ENCODE measurements around the gene NOP16. TPM values are rescaled to one million over a fixed set of nuclear protein-coding genes. Genes with fewer than 3 reads are reported as not detected.

Gene NOP16
- total RNA-seq, 6 donors from 2014 or later: 3.1 to 25.4 (median 12.1) TPM

DNA sequence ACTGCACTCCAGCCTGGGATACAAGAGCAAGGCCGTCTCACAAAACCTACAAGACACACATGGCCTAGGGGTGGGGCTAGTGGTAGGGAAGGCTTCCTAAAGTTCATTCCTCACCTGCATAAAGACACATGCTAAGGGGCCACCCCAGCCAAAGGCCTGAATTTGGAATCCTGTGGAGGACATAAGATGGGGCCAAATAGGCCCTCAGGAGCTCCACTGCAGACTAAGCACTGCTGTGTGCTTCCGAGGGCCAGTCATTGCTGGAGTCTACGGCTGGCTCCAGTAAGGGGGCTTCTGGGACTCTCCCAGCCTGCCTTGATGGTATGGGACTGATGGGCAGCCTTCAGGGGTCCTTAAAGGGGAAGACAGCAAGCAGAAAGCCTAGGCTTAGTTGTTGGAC is 5.7 kb downstream of the NOP16 start:
- Histone ChIP-seq H3K36me3 (peaks cover 14 to 51% (median 38%) of the 10 kb centered on the region in 4 donors), H3K27me3 (no peaks in the 10 kb centered on the region), H3K27ac (no peak overlapping the region), H3K9me3 (no peaks in the 10 kb centered on the region), H3K4me3 (no peak overlapping the region), H3K4me1 (peaks cover 8 to 20% (median 10%) of the 10 kb centered on the region in 4 donors)
- TF ChIP-seq CTCF (IDR thresholded peaks at IDR 0.05) (no peak), POLR2AphosphoS5 (IDR thresholded peaks at IDR 0.05) (no peak), POLR2A (IDR thresholded peaks at IDR 0.05) (no peak), EP300 (IDR thresholded peaks at IDR 0.05) (no peak)
- WGBS, 2 donors: 70 to 93% methylated on average over 1 to 3 of the region's 3 CpGs
- no peak for ATAC-seq (ENCODE audit: low FRiP score in 2 of 2)
- DNase-seq: no peak

DNA sequence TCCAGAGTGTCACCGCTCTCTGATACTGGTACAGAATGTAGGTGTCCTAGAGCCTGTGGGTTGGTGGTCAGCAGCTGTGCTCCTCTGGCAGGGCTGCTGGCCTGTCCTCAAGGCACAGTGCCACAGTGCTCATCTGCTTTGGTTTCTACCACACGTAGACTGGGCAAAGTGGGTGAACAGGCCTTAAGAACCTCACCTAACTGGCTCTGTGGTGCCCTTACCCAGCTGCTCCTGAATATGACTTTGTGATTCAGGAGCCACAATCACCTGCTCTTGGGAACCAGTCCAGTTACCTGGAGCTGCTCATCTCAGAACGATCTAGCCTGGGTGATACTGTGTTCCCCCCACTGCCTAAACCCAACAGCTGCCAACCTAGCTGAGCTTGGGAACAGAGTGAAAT is 6.4 kb downstream of the NOP16 start:
- H3K27me3 ChIP-seq: no peaks in the 10 kb centered on the region
- no peak overlapping the region for H3K27ac ChIP-seq
- H3K4me3 ChIP-seq: no peak overlapping the region
- 89 to 100% methylated on average over 1 to 3 of the region's 3 CpGs for WGBS, 2 donors
- DNase-seq: no peak
- H3K9me3 ChIP-seq: no peaks in the 10 kb centered on the region
- TF ChIP-seq POLR2A (IDR thresholded peaks at IDR 0.05) (no peak), CTCF (IDR thresholded peaks at IDR 0.05) (no peak), POLR2AphosphoS5 (IDR thresholded peaks at IDR 0.05) (no peak), EP300 (IDR thresholded peaks at IDR 0.05) (no peak)
- no peak for ATAC-seq (ENCODE audit: low FRiP score in 2 of 2)
- peaks cover under 1 to 12% (median 3%) of the 10 kb centered on the region in 4 donors for H3K4me1 ChIP-seq
- peaks cover 14 to 51% (median 38%) of the 10 kb centered on the region in 4 donors for H3K36me3 ChIP-seq

- DNase-seq (no peak), ATAC-seq (ENCODE audit: low FRiP score in 2 of 2) (no peak)
- H3K36me3 ChIP-seq: peaks cover 14 to 51% (median 38%) of the 10 kb centered on the region in 4 donors
- H3K4me3 ChIP-seq: no peak overlapping the region
- no peak overlapping the region for H3K27ac ChIP-seq
- peaks cover 0 to 7% (median 0%) of the 10 kb centered on the region in 4 donors for H3K4me1 ChIP-seq
- no peaks in the 10 kb centered on the region for H3K9me3 ChIP-seq
- 78 to 80% methylated on average over 3 of the region's 3 CpGs for WGBS, 2 donors
- H3K27me3 ChIP-seq: no peaks in the 10 kb centered on the region
- no peak for TF ChIP-seq POLR2A (IDR thresholded peaks at IDR 0.05)
- no peak for TF ChIP-seq EP300 (IDR thresholded peaks at IDR 0.05)
- no peak for TF ChIP-seq CTCF (IDR thresholded peaks at IDR 0.05)
- no peak for TF ChIP-seq POLR2AphosphoS5 (IDR thresholded peaks at IDR 0.05)
Measured at GRCh38 chr5:176381423-176381822, 7.0 kb downstream of the NOP16 start.

DNA sequence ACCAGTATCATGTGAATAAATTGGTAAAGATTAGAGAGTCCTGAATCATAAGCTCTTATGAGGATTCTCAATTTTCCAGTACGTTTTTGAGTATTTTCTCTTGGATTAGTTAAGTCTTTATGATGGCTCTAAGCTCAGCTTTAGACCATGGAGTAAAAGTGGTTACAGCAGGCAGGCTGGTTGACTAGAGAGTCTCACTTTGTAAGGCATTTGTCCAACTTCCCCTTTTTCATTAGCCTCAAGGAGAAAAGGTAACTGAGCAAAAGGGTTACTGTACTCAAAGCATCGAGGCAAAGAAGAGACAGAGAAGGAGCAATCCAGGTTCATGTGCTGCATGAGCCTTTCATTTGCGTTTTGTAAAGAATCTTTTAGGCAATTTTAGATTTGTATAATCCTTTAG is 8.5 kb downstream of the NOP16 start:
- Histone ChIP-seq H3K27me3 (no peaks in the 10 kb centered on the region), H3K4me1 (no peaks in the 10 kb centered on the region), H3K4me3 (no peak overlapping the region), H3K36me3 (peaks cover 13 to 41% (median 32%) of the 10 kb centered on the region in 4 donors), H3K27ac (no peak overlapping the region), H3K9me3 (no peaks in the 10 kb centered on the region)
- TF ChIP-seq POLR2A (IDR thresholded peaks at IDR 0.05) (no peak), CTCF (IDR thresholded peaks at IDR 0.05) (no peak), EP300 (IDR thresholded peaks at IDR 0.05) (no peak), POLR2AphosphoS5 (IDR thresholded peaks at IDR 0.05) (no peak)
- ATAC-seq (ENCODE audit: low FRiP score in 2 of 2): no peak
- 72 to 76% methylated on average over 3 of the region's 3 CpGs for WGBS, 2 donors
- DNase-seq: no peak

- ATAC-seq (ENCODE audit: low FRiP score in 2 of 2) (peak in 1 of 2 donors; percentile 64), DNase-seq (no peak)
- Histone ChIP-seq H3K4me3 (no peak overlapping the region), H3K9me3 (no peaks in the 10 kb centered on the region), H3K36me3 (peaks cover 0 to 20% (median 3%) of the 10 kb centered on the region in 4 donors), H3K27ac (no peak overlapping the region), H3K4me1 (peaks cover 0 to 2% (median 0%) of the 10 kb centered on the region in 4 donors), H3K27me3 (no peaks in the 10 kb centered on the region)
- TF ChIP-seq POLR2AphosphoS5 (IDR thresholded peaks at IDR 0.05): no peak
- no peak for TF ChIP-seq EP300 (IDR thresholded peaks at IDR 0.05)
- no peak for TF ChIP-seq POLR2A (IDR thresholded peaks at IDR 0.05)
- no peak for TF ChIP-seq CTCF (IDR thresholded peaks at IDR 0.05)
- WGBS, 2 donors: 65 to 68% methylated on average over 7 of the region's 7 CpGs
Measured at GRCh38 chr5:176373100-176373818, 15.1 kb downstream of the NOP16 start.

All from upper lobe of left lung (tissue), 6 donors.